GM12892 (cell line): Measurements from ENCODE around the gene OR4E2.

Experiments
- DNase-seq: peaks from one replicate; pipeline ENCODE4 v3.0.0; 2011; ENCODE audit not compliant: insufficient read length
- FAIRE-seq: peaks from 2 replicates; lab custom pipeline; 2011; peaks lifted over from hg19 to GRCh38; lab: Jason Lieb, UNC
- POLR2A ChIP-seq: IDR thresholded peaks from 2 replicates; pipeline ENCODE4 v1.6.1; 2011; ENCODE audit warnings: low read depth, low read length, control low read depth
- POLR2AphosphoS5 ChIP-seq: IDR thresholded peaks from 2 replicates; pipeline ENCODE4 v1.6.1; 2011; ENCODE audit warnings: low read depth, low read length, control low read depth
- TAF1 ChIP-seq: IDR thresholded peaks from 2 replicates; pipeline ENCODE4 v1.6.1; 2011; ENCODE audit warnings: low read depth, mild to moderate bottlenecking, control low read depth, low read length, borderline replicate concordance

Gene OR4E2

DNA sequence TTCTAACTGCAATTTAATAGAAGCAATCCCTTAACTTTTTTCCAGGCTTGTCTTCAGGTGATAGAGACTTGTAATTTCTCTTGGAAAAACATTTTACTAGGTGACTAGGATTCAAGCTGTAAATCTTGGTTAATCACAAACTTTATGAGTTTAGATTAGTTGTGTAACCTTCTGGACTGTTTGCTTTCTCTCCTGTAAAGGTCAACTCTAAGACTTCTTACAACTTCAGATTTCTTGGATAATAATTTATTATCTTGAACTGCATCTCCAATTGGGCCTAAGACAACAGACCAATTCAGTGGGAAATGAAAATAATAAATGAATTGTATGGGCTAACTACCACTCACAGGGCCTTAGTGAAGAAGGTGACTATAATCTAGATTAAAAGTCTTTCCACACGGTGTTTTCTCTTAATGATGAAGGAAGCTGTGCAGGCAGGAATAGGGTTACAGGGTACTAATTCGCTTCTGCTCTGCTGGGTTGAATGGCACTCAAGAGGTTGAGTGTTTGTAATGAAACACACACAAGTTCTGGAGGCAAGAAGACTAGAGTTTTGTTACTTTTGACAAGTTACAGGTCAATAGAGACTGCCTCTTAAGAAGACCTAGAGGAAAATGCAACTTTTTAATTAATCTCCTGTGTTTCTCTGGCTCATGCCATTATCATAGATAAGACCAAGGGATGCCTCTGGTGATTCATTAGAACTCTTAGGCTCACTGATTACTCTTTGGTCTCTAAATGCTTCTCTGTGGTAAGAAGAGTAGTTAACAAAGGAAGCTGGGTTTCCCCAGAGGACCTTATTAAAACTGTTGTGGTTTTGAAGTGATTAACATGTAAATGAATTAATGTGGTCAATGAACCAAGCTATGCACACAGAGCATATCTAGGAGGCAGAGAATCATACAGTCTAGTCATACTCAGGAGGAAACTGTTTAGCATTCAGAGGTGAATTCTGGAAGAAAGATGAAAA, 50.0 kb downstream of the OR4E2 start:
- no peak for FAIRE-seq
- TF ChIP-seq POLR2AphosphoS5 (no peak), POLR2A (no peak), TAF1 (no peak)
- no peak for DNase-seq

DNA sequence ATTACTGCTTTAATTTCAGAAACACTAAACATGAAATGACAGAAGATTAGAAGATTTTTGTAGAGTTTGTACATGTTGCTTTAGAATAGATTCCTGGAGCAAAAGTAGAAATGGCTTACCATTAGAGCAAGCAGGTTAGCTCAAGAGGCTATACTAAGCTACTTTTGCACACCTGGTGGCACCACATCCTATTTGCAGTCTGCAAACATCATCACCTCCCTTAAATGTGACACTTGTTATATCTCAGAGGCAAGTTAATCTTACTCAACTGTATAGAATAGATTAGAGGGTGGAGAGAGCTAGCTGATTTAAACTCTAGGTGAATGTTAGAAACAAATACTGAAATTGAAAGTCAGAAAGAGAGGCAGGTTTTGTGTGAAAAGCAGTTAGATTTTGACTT, 50.7 kb downstream of the OR4E2 start:
- TF ChIP-seq POLR2A (no peak), TAF1 (no peak), POLR2AphosphoS5 (no peak)
- DNase-seq: no peak
- no peak for FAIRE-seq

DNA sequence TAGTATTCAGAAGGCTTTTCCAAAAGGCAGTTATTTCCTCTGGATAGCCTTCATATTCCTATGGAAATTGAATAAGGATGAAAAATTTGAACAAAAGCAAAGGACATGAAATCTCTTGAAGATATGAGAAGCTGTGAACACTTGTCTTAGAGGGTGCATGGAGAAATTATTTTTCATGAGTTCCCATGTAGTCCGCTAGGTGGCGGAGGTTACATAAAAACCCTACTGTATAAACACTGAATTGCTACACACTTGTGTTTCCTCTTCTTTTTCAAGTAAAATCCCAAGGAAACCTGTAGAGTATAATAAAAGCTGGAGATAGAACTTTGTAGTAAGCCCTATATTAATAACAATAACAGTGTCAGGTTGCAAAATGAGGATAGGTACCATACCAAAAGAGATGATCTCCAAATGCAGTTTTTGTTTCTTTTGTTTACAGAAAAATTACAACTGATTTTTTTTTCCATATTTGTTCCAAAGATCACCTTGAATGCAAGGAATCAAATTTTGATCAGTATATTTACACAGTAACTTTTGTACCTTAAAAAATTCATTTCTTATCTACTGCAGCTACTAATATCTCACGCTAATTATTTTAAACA, 57.8 kb downstream of the OR4E2 start:
- DNase-seq (no peak), FAIRE-seq (no peak)
- TF ChIP-seq POLR2AphosphoS5 (no peak), TAF1 (no peak), POLR2A (no peak)

DNA sequence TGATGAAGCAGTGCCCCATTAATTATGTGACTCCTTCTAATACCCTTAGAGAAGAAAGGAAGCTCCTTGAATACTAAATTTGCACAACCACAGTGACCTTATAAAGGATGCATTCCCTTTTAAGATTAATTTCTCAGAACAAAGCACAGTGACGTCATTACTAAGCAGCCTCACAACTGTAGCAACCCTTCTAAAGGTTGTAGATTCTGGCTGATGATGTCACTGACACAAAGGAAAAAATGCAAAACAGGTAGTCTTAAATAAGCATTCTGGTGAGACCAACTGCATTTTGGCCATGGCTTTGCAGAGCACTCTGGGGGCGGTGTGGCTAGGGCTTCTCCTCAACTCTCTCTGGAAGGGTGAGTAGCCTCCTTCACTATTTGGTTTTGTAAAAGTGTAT, 58.4 kb downstream of the OR4E2 start:
- FAIRE-seq: no peak
- TF ChIP-seq POLR2AphosphoS5 (no peak), TAF1 (no peak), POLR2A (no peak)
- no peak for DNase-seq

DNA sequence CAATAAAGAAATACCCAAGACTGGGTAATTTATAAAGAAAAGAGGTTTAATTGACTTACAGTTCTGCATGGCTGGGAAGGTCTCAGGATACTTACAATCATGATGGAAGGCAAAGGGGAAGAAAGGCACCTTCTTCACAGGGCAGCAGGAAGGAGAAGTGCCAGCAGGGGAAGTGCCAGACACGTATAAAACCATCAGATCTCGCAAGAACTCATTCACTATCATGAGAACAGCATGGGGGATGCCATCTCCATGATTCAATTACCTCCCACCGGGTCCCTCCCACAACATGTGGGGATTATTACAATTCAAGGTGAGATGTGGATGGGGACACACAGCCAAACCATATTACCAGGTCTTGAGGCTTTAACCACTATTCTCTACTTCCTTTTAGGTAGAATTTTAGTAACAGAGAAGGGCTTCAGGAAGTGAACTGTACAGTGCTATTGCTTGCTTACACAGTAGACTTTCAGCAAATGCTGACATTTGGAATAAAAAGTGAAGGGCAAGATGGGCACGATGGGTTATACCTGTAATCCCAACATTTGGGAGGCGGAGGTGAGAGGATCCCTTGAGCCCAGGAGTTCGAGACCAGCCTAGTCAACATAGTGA, 60.8 kb downstream of the OR4E2 start:
- no peak for FAIRE-seq
- no peak for TF ChIP-seq POLR2AphosphoS5
- TF ChIP-seq POLR2A: no peak
- TF ChIP-seq TAF1: no peak

More for the DNA sequence above, 60.8 kb downstream of the OR4E2 start:
- no peak for DNase-seq
